Stimulated activated CD4-positive, alpha-beta T cell treated with anti-CD3 and anti-CD28 coated beads, Interleukin-4, amount 100 ng/mL, for 4 hours (primary cell): ENCODE data around the gene ANKRD39.
A peak's percentile ranks its signal among the peaks of the same experiment; 100 is the strongest.
"Not testable (repeated sequence)": the region's sequence is repeated elsewhere in the genome, so short reads cannot be mapped to it uniquely, and the experiment has no call there.

Experiments
- DNase-seq, 2 experiments: peaks; one replicate each; pipeline ENCODE4 v3.0.0-alpha.2; 2020

ANKRD39 gene

GRCh38 chr2:96857667-96858372, at the start of gene ANKRD39:
Gene ANKRD39 (minus strand): TSS chr2:96858016. CDS start chr2:96857987, 29 bp downstream.
- peak; percentile 96 to 98 for DNase-seq

- DNase-seq, result no peak
Observed at GRCh38 chr2:96906729-96907114, 48.9 kb upstream of the ANKRD39 start.

- no peak for DNase-seq
Observed at GRCh38 chr2:96903815-96904214, 46.0 kb upstream of the ANKRD39 start.

- DNase-seq, result no peak
Observed at GRCh38 chr2:96903318-96903717, 45.5 kb upstream of the ANKRD39 start.

- DNase-seq, result no peak
Observed at GRCh38 chr2:96900237-96900636, 42.4 kb upstream of the ANKRD39 start.

- DNase-seq, result no peak
Observed at GRCh38 chr2:96899413-96899741, 41.6 kb upstream of the ANKRD39 start.

GRCh38 chr2:96898641-96899412, 41.0 kb upstream of the ANKRD39 start:
- no peak for DNase-seq

- DNase-seq, result no peak
Observed at GRCh38 chr2:96898135-96898505, 40.3 kb upstream of the ANKRD39 start.

DNA sequence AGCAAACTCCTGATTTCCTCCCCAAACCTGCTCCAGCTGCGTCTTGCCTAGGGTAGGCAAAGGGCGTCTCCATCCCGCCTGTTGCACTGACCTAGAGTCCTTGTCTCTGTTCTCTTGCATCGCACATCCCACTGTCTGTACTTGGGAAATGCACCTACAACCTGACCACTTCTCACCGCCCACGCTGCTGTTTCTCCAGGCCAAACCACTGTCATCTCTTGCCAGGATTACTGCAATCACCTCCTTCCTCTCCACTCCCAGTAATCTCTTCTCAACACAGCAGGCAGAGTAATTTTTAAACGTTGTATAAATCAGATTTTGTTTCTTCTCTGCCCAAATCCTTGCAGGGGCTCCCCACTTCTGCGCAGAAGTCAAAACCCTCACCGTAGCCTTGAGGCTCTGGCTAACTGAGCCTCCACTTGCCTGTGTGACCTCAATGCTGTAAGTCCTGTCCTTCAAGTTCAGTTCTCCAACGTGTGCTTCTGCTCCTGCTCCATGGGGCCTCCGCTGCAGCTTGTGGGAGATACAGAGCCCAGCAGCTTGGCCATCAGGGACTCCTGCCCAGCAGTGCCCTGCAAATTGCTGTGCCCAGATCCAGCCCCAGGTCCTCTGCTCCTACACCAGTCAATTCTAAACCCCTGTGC, 39.8 kb upstream of the ANKRD39 start:
- no peak for DNase-seq

- DNase-seq, result peak in 1 of 2 experiments; percentile 32
Observed at GRCh38 chr2:96895746-96896651, 38.2 kb upstream of the ANKRD39 start.

DNA sequence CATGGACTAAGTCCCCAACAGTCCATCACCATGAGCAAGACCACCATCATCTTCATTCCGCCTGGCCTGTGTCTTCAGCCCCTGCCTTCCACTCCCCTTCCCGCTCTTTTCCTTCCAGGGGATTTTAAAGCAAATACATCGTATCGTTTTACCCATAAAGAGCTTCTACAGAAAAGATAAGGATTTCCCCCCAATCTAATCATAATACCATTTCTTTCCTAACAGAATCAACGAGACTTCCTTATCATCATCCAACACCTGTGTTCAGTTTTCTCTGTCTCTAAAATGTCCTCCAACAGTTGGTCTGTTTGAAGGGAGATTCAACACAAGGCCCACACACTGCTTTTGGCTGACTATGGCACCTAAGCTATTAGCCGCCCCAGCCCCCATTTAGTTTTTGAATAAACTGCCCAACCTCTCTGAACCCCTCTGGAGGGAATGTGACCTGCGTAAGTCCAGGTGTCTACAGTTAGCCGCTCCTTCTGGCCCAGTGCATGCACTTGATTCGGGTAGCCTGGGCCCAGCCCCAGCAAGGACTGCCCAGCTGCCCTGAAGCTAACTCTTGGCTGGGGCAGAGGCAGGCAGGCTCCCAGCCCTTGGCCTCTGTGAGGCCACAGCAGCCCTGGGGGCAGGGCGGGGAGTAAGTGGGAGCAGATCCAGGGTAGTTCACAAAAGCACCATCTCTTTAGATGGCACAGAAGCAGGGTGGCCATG, 37.4 kb upstream of the ANKRD39 start:
- no peak for DNase-seq

DNA sequence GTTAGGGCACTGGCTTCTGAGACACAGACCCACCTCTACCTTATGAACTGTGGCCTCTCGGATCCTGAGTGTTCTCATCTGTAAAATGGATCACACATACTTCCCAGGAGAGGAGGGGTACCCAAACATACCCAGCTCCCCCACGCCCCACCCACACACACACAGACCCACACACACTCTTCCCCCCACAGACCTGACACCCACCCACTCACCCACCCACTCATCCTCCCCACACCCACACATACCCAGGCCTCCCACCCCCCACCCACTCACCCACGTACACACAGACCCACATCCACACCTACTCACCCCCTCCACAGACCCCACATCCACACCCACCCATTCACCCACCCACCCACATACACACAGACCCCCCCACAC, 36.3 kb upstream of the ANKRD39 start:
- peak in 1 of 2 experiments; percentile 9 for DNase-seq

- DNase-seq, result no peak
Observed at GRCh38 chr2:96893289-96894150, 35.7 kb upstream of the ANKRD39 start.

DNA sequence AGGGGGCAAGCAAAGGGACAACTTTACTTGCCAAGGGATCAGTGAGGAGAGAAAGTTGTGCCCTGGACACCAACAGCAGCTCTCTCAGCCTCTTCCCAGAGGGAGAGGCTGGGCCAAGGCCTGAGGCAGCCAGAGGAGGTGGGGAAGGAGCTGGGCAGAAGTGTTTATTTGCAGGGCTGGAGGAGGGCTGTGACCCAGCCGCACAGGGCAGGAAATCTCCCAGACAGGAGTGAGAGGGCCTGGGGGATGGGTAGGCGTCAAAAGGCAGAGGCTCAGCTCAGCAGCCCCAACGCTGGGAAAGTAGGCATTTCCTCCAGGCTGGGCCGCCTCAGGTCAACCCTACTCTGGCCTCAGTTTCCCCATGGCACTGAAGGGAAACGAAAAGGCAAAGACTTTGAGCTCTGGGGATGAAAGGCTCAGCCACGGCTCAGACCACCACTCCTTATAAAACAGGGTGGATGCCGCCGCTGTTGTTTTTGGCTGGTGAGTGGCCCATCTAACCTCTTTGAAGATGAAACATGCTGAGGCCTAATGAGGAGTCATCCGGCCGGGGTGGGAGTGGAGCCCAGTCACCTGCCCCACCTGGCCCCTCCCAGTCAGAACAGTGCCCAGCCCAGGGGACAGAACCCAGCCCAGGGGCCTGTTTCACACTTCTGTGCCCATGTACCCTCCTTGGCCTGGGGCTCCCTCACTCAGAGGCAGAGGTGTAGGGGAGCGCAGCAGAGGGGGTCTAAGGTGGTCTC, 33.9 kb upstream of the ANKRD39 start:
- DNase-seq, result peak in 1 of 2 experiments; percentile 20

GRCh38 chr2:96890726-96891385, 33.0 kb upstream of the ANKRD39 start:
- DNase-seq, result no peak

DNA sequence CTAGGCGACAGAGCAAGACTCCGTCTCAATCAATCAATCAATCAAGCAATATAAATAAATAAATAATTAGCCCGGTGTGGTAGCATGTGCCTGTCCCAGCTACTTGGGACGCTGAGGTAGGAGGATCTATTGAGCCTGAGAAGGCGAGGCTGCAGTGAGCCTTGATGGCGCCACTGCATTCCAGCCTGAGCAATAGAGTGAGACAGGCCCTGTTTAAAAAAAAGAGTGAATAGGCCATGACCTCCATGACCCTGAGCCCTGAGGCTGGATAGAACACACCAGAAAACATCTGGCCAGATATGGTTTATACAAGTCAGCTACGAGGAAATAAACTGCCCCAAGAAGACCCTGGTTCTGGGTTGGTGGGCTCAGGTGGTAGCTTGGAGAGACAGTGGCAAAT, 32.4 kb upstream of the ANKRD39 start:
- no peak for DNase-seq

DNA sequence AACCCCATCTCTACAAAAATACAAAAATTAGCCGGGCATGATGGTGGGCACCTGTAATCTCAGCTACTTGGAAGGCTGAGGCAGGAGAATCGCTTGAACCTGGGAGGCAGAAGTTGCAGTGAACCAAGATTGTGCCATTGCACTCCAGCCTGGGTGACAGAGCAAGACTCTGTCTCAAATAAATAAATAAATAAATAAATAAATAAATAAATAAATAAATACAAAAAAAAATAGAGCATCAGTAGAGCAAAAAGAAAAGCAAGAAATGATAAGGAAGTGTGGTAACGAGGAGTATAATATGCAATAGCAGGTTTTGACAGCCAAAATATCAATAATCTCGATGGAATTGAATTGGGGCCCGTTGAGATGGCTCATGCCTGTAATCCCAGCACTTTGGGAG, 31.7 kb upstream of the ANKRD39 start:
- not testable (repeated sequence) for DNase-seq

DNA sequence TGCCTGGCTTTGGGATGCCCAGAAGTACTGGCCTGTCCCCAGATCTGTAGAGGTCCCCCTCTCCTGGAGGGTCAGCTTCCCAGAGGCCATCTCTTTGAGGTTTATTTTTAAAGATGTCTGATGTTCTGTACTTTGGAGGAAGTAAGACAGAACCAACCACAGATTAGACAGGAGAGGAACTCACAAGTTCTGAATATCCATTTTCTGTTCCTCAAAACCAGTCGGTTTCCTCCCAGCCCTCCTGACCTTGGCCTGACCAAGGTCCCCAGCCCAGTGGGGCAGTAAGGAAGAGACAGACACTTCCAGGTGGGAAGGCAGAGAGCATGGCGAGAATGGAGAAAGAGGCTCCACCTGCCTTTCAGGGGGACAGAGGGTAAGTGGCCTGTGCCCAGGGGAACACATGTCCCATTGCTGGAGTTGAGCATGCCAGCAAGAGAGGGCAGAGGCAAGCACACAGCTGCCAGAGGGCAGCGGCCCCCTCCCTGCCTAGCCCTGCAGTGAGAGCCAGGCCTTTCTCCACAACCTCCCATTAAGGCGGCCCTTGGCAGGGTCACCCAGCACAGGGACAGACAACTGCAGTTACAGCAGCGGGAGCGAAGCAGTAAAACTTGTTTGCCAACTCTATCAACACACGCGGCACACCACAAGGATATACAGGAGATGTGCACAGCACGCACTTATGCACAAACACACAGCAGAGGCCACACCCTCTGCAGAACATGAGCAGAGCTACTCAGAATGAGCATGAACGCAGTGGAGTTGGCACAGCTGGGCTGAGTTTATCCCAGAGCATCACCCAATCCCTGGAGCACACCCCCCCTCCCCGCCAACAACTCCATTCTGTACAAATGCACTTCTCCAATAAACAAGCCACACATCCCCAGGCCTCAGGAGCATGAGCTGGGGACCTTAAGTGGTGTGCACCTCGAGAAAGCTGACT, 30.5 kb upstream of the ANKRD39 start:
- no peak for DNase-seq

DNA sequence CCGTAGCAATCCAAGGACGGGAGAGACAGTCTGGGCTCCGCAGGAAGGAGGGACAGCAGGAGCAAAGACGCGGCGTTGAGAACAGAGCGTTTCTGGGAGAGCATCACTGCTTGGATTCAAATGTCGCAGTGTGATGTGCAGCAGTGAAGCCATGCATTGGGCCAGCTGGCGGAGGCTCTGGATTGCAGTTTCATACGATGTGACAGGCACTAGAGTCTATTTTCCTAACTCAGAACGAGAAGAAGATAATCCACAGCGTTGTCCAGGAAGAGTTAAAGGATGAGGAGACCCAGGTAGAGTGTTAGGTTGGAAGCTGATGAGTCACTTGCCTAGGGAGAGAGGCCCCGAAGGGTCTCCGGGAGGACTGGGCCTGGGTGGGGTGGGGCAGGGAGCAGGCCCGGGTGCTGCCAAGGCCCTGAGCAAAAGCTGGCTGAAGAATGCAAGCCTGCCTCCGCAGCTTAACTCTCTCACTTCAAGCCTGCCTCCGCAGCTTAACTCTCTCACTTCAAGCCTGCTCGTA, 29.7 kb upstream of the ANKRD39 start:
- no peak for DNase-seq
